BLaER1 treated with 17β-estradiol and CSF1 and Interleukin-3, amounts not matched to agents 10 nM and 100 nM (cell line): Measurements from ENCODE around the gene ONECUT1.

Source experiments
- H3K27ac ChIP-seq, 11 experiments: shearing (Covaris generic); formaldehyde crosslinking; 2 replicates each; pipeline ENCODE4 v1.8.1; 2022
- H3K27me3 ChIP-seq, 11 experiments: shearing (Covaris generic); formaldehyde crosslinking; 2 replicates each; pipeline ENCODE4 v1.8.1; 2022
- H3K36me3 ChIP-seq, 11 experiments: shearing (Covaris generic); formaldehyde crosslinking; 2 replicates each; pipeline ENCODE4 v1.8.1; 2022
- H3K4me1 ChIP-seq, 10 experiments: shearing (Covaris generic); formaldehyde crosslinking; 2 replicates each; pipeline ENCODE4 v1.8.1; 2022
- H3K4me2 ChIP-seq, 11 experiments: shearing (Covaris generic); formaldehyde crosslinking; 2 replicates each; pipeline ENCODE4 v1.8.1; 2022
- H3K4me3 ChIP-seq, 10 experiments: shearing (Covaris generic); formaldehyde crosslinking; 2 replicates each; pipeline ENCODE4 v1.8.1; 2022
- H3K9ac ChIP-seq, 11 experiments: shearing (Covaris generic); formaldehyde crosslinking; 2 replicates each; pipeline ENCODE4 v1.8.1; 2022
- H3K9me3 ChIP-seq, 11 experiments: shearing (Covaris generic); formaldehyde crosslinking; replicated peaks in 1 of 11; 2 replicates each; pipeline ENCODE4 v1.8.1; 2022
- H4K20me1 ChIP-seq, 11 experiments: shearing (Covaris generic); formaldehyde crosslinking; 2 replicates each; pipeline ENCODE4 v1.8.1; 2022
- Cebpa-rat ChIP-seq, 11 experiments: shearing (Covaris generic); IDR thresholded peaks; 2 replicates each; pipeline ENCODE4 v1.8.1; 2022

Gene ONECUT1

GRCh38 chr15:52780172-52780980 is 9.8 kb downstream of the ONECUT1 start:
- peak overlapping the region in 6 of 10 experiments; percentile 27 to 62 (median 47); a peak in 11 of 20 replicates for H3K4me3 ChIP-seq
- H3K9ac ChIP-seq = peak overlapping the region in 6 of 11 experiments; percentile 32 to 70 (median 60); a peak in 10 of 22 replicates
- peak overlapping the region; percentile 34 to 88 (median 73); a peak in 21 of 22 replicates for H3K4me2 ChIP-seq
- H4K20me1 ChIP-seq = peaks cover 0 to 20% (median 8%) of the 10 kb centered on the region in 11 experiments; a peak in 5 of 22 replicates
- peak in 9 of 11 experiments; percentile 20 to 85 (median 63); a peak in 13 of 22 replicates for TF ChIP-seq Cebpa-rat (IDR thresholded peaks at IDR 0.05)
- H3K27me3 ChIP-seq = peaks cover 38 to 54% (median 46%) of the 10 kb centered on the region in 11 experiments
- H3K27ac ChIP-seq = peak overlapping the region in 9 of 11 experiments; percentile 24 to 83 (median 50); a peak in 15 of 22 replicates
- peaks cover 22 to 26% (median 24%) of the 10 kb centered on the region in 11 experiments for H3K9me3 ChIP-seq
- H3K4me1 ChIP-seq = peaks cover 0 to 34% (median 17%) of the 10 kb centered on the region in 10 experiments; a peak in 18 of 20 replicates
- no peaks in the 10 kb centered on the region for H3K36me3 ChIP-seq

- H3K9me3 ChIP-seq = peaks cover 3 to 6% (median 5%) of the 10 kb centered on the region in 11 experiments; a peak in 21 of 22 replicates
- H3K27me3 ChIP-seq = peaks cover 19 to 35% (median 27%) of the 10 kb centered on the region in 11 experiments
- H4K20me1 ChIP-seq = peaks cover 0 to 4% (median 0%) of the 10 kb centered on the region in 11 experiments; a peak in 3 of 22 replicates
Observed at GRCh38 chr15:52778457-52778856, 11.7 kb downstream of the ONECUT1 start.

GRCh38 chr15:52772766-52773165 is 17.4 kb downstream of the ONECUT1 start:
- H3K4me3 ChIP-seq = no peak overlapping the region
- no peaks in the 10 kb centered on the region for H3K4me1 ChIP-seq
- H3K36me3 ChIP-seq = no peaks in the 10 kb centered on the region
- H3K4me2 ChIP-seq = no peak overlapping the region
- TF ChIP-seq Cebpa-rat (IDR thresholded peaks at IDR 0.05) = no peak
- H3K9me3 ChIP-seq = no peaks in the 10 kb centered on the region
- no peak overlapping the region for H3K27ac ChIP-seq
- peaks cover 0 to 8% (median 0%) of the 10 kb centered on the region in 11 experiments; a peak in 3 of 22 replicates for H3K27me3 ChIP-seq
- H4K20me1 ChIP-seq = no peaks in the 10 kb centered on the region
- no peak overlapping the region for H3K9ac ChIP-seq

More at GRCh38 chr15:52778457-52778856, 11.7 kb downstream of the ONECUT1 start:
- no peak for TF ChIP-seq Cebpa-rat (IDR thresholded peaks at IDR 0.05)
- Histone ChIP-seq H3K4me3 (no peak overlapping the region), H3K9ac (no peak overlapping the region), H3K4me2 (peak overlapping the region in 2 of 11 experiments; percentile 11 to 14; a peak in 1 of 22 replicates), H3K4me1 (peaks cover 0 to 28% (median 14%) of the 10 kb centered on the region in 10 experiments; a peak in 18 of 20 replicates), H3K27ac (no peak overlapping the region), H3K36me3 (no peaks in the 10 kb centered on the region)

- H3K4me2 ChIP-seq = peak overlapping the region in 5 of 11 experiments; percentile 8 to 62 (median 41); a peak in 8 of 22 replicates
- H3K9me3 ChIP-seq = no peaks in the 10 kb centered on the region
- H3K4me1 ChIP-seq = peaks cover 0 to 12% (median 3%) of the 10 kb centered on the region in 10 experiments; a peak in 9 of 20 replicates
- H3K27me3 ChIP-seq = no peaks in the 10 kb centered on the region
- no peak overlapping the region for H3K9ac ChIP-seq
- H4K20me1 ChIP-seq = no peaks in the 10 kb centered on the region
- H3K27ac ChIP-seq = no peak overlapping the region
- H3K4me3 ChIP-seq = no peak overlapping the region
- no peak for TF ChIP-seq Cebpa-rat (IDR thresholded peaks at IDR 0.05)
- H3K36me3 ChIP-seq = no peaks in the 10 kb centered on the region
Observed at GRCh38 chr15:52765785-52766184, 24.4 kb downstream of the ONECUT1 start.

- H3K4me3 ChIP-seq = no peak overlapping the region
- TF ChIP-seq Cebpa-rat (IDR thresholded peaks at IDR 0.05) = no peak
- peak overlapping the region in 4 of 11 experiments; percentile 8 to 62 (median 50); a peak in 5 of 22 replicates for H3K4me2 ChIP-seq
- no peaks in the 10 kb centered on the region for H3K27me3 ChIP-seq
- H3K9me3 ChIP-seq = no peaks in the 10 kb centered on the region
- H3K4me1 ChIP-seq = peaks cover 0 to 12% (median 3%) of the 10 kb centered on the region in 10 experiments; a peak in 9 of 20 replicates
- no peak overlapping the region for H3K27ac ChIP-seq
- H4K20me1 ChIP-seq = no peaks in the 10 kb centered on the region
- H3K9ac ChIP-seq = no peak overlapping the region
- no peaks in the 10 kb centered on the region for H3K36me3 ChIP-seq
Observed at GRCh38 chr15:52764731-52765130, 25.4 kb downstream of the ONECUT1 start.

GRCh38 chr15:52762621-52763020 is 27.5 kb downstream of the ONECUT1 start:
- Histone ChIP-seq H3K4me1 (peaks cover 0 to 12% (median 3%) of the 10 kb centered on the region in 10 experiments; a peak in 9 of 20 replicates), H3K4me2 (no peak overlapping the region), H3K27me3 (no peaks in the 10 kb centered on the region), H3K36me3 (no peaks in the 10 kb centered on the region), H4K20me1 (no peaks in the 10 kb centered on the region), H3K27ac (no peak overlapping the region), H3K4me3 (no peak overlapping the region), H3K9ac (no peak overlapping the region), H3K9me3 (no peaks in the 10 kb centered on the region)
- TF ChIP-seq Cebpa-rat (IDR thresholded peaks at IDR 0.05) = no peak

- Histone ChIP-seq H4K20me1 (no peaks in the 10 kb centered on the region), H3K9me3 (no peaks in the 10 kb centered on the region), H3K4me1 (peaks cover 0 to 10% (median 2%) of the 10 kb centered on the region in 10 experiments; a peak in 9 of 20 replicates), H3K27me3 (no peaks in the 10 kb centered on the region), H3K27ac (no peak overlapping the region), H3K4me2 (no peak overlapping the region), H3K4me3 (no peak overlapping the region), H3K36me3 (no peaks in the 10 kb centered on the region), H3K9ac (no peak overlapping the region)
- TF ChIP-seq Cebpa-rat (IDR thresholded peaks at IDR 0.05) = no peak
Observed at GRCh38 chr15:52760562-52760961, 29.6 kb downstream of the ONECUT1 start.

GRCh38 chr15:52759969-52760368 is 30.2 kb downstream of the ONECUT1 start:
- no peak overlapping the region for H3K9ac ChIP-seq
- no peaks in the 10 kb centered on the region for H4K20me1 ChIP-seq
- no peaks in the 10 kb centered on the region for H3K27me3 ChIP-seq
- peaks cover 0 to 4% (median 0%) of the 10 kb centered on the region in 10 experiments; a peak in 6 of 20 replicates for H3K4me1 ChIP-seq
- no peak overlapping the region for H3K27ac ChIP-seq
- H3K36me3 ChIP-seq = no peaks in the 10 kb centered on the region
- no peaks in the 10 kb centered on the region for H3K9me3 ChIP-seq
- TF ChIP-seq Cebpa-rat (IDR thresholded peaks at IDR 0.05) = no peak
- no peak overlapping the region for H3K4me2 ChIP-seq
- no peak overlapping the region for H3K4me3 ChIP-seq

GRCh38 chr15:52757496-52757895 is 32.6 kb downstream of the ONECUT1 start:
- Histone ChIP-seq H3K27ac (no peak overlapping the region), H3K9me3 (no peaks in the 10 kb centered on the region), H3K36me3 (no peaks in the 10 kb centered on the region), H3K4me3 (no peak overlapping the region), H3K4me1 (no peaks in the 10 kb centered on the region), H3K27me3 (no peaks in the 10 kb centered on the region), H3K9ac (no peak overlapping the region), H3K4me2 (no peak overlapping the region), H4K20me1 (no peaks in the 10 kb centered on the region)
- TF ChIP-seq Cebpa-rat (IDR thresholded peaks at IDR 0.05) = no peak
